ENCODE results near the gene ACTN4.
"Not testable (repeated sequence)": the region's sequence is repeated elsewhere in the genome, so short reads cannot be mapped to it uniquely, and the experiment has no call there.

Gene ACTN4

GRCh38 chr19:38745316-38745715 is 97.9 kb downstream of the ACTN4 start:
- no peak for TF ChIP-seq ZNF274 (IDR thresholded peaks at IDR 0.05; ENCODE audit: low read depth, low read length)
- H3K4me3 ChIP-seq (ENCODE audit: low read length), result no peak overlapping the region

GRCh38 chr19:38753783-38754182 is 106.3 kb downstream of the ACTN4 start:
- H3K4me3 ChIP-seq (ENCODE audit: low read length), result not testable (repeated sequence)

- not testable (repeated sequence) for H3K4me3 ChIP-seq (ENCODE audit: low read length)
Measured at GRCh38 chr19:38754196-38754595, 106.7 kb downstream of the ACTN4 start.

GRCh38 chr19:38759590-38760003 is 112.1 kb downstream of the ACTN4 start:
- H3K4me3 ChIP-seq (ENCODE audit: low read length), result no peak overlapping the region
- TF ChIP-seq ZNF274 (IDR thresholded peaks at IDR 0.05; ENCODE audit: low read depth, low read length), result no peak

GRCh38 chr19:38760805-38761517 is 113.5 kb downstream of the ACTN4 start:
- not testable (repeated sequence) for H3K4me3 ChIP-seq (ENCODE audit: low read length)

GRCh38 chr19:38761884-38762389 is 114.5 kb downstream of the ACTN4 start:
- H3K4me3 ChIP-seq (ENCODE audit: low read length), result not testable (repeated sequence)

- TF ChIP-seq ZNF274 (IDR thresholded peaks at IDR 0.05; ENCODE audit: low read depth, low read length), result no peak
- H3K4me3 ChIP-seq (ENCODE audit: low read length), result no peak overlapping the region
Measured at GRCh38 chr19:38763795-38764220, 116.4 kb downstream of the ACTN4 start.

- no peak for TF ChIP-seq ZNF274 (IDR thresholded peaks at IDR 0.05; ENCODE audit: low read depth, low read length)
- H3K4me3 ChIP-seq (ENCODE audit: low read length), result no peak overlapping the region
Measured at GRCh38 chr19:38765214-38765613, 117.8 kb downstream of the ACTN4 start.

- TF ChIP-seq ZNF274 (IDR thresholded peaks at IDR 0.05; ENCODE audit: low read depth, low read length), result no peak
- H3K4me3 ChIP-seq (ENCODE audit: low read length), result no peak overlapping the region
Measured at GRCh38 chr19:38766276-38767047, 119.0 kb downstream of the ACTN4 start.

- no peak overlapping the region; the same call in 1 of the 2 replicates for H3K4me3 ChIP-seq (ENCODE audit: low read length)
- TF ChIP-seq ZNF274 (IDR thresholded peaks at IDR 0.05; ENCODE audit: low read depth, low read length), result no peak
Measured at GRCh38 chr19:38769635-38770211, 122.3 kb downstream of the ACTN4 start.

GRCh38 chr19:38770228-38770948 is 122.9 kb downstream of the ACTN4 start:
- H3K4me3 ChIP-seq (ENCODE audit: low read length), result not testable (repeated sequence)

- H3K4me3 ChIP-seq (ENCODE audit: low read length), result not testable (repeated sequence)
Measured at GRCh38 chr19:38770949-38771275, 123.5 kb downstream of the ACTN4 start.

GRCh38 chr19:38771569-38771968 is 124.1 kb downstream of the ACTN4 start:
- H3K4me3 ChIP-seq (ENCODE audit: low read length), result not testable (repeated sequence)

GRCh38 chr19:38773469-38774177 is 126.2 kb downstream of the ACTN4 start, which contains the start of gene LGALS7:
Gene LGALS7, minus strand, starts transcription at chr19:38773517. Its CDS starts 25 bp downstream, at chr19:38773492.
- H3K4me3 ChIP-seq (ENCODE audit: low read length), result no peak within 1 kb of the TSS
- no peak for TF ChIP-seq ZNF274 (IDR thresholded peaks at IDR 0.05; ENCODE audit: low read depth, low read length)
